Left lobe of liver (tissue), 2 donors: Measurements from ENCODE around the gene BMPR1A. TPM values are rescaled to one million over a fixed set of nuclear protein-coding genes. Genes with fewer than 3 reads are reported as not detected.
"Not testable (repeated sequence)": the region's sequence is repeated elsewhere in the genome, so short reads cannot be mapped to it uniquely, and the experiment has no call there.

Source experiments
- ATAC-seq: fragments of 200-7000 bp; cut with Tn5 transposase; one replicate; pipeline ENCODE4 v1.9.1; 2020; ENCODE audit warnings: mild to moderate bottlenecking, moderate library complexity
- DNase-seq: peaks from one replicate; pipeline ENCODE4 v3.0.0-alpha.2; 2020; ENCODE audit warnings: low spot score
- total RNA-seq: library from RNA; stranded (reverse); gene quantifications from one replicate; pipeline ENCODE4 v1.2.1, GENCODE V29; 2021
- donor health status: DM: no; HTN: no; CAD: no; lungs with moderate emphysema.
- donor health status: DM: no; HTN: yes; CAD: no.

BMPR1A gene
- total RNA-seq, 1 donor from 2014 or later, result 12.6 TPM

- no peak for ATAC-seq
- no peak for DNase-seq
Measured at GRCh38 chr10:86837663-86838062, 81.2 kb downstream of the BMPR1A start.

- no peak for DNase-seq
- ATAC-seq, result no peak
Measured at GRCh38 chr10:86840498-86840897, 84.1 kb downstream of the BMPR1A start.

- DNase-seq, result no peak
- no peak for ATAC-seq
Measured at GRCh38 chr10:86846088-86846487, 89.7 kb downstream of the BMPR1A start.

- no peak for DNase-seq
Measured at GRCh38 chr10:86848747-86849146, 92.3 kb downstream of the BMPR1A start.

GRCh38 chr10:86849181-86849894 is 92.9 kb downstream of the BMPR1A start:
- no peak for DNase-seq
- ATAC-seq, result no peak

More at GRCh38 chr10:86848747-86849146, 92.3 kb downstream of the BMPR1A start:
- no peak for ATAC-seq

- no peak for DNase-seq
- ATAC-seq, result no peak
Measured at GRCh38 chr10:86850481-86850880, 94.1 kb downstream of the BMPR1A start.

- ATAC-seq (no peak), DNase-seq (no peak)
Measured at GRCh38 chr10:86851328-86852207, 95.1 kb downstream of the BMPR1A start.

- not testable (repeated sequence) for ATAC-seq, DNase-seq
Measured at GRCh38 chr10:86853582-86853981, 97.2 kb downstream of the BMPR1A start.

GRCh38 chr10:86855513-86855912 is 99.1 kb downstream of the BMPR1A start:
- no peak for ATAC-seq
- no peak for DNase-seq

- ATAC-seq (no peak), DNase-seq (no peak)
Measured at GRCh38 chr10:86856156-86856555, 99.7 kb downstream of the BMPR1A start.

- ATAC-seq, result no peak
- no peak for DNase-seq
Measured at GRCh38 chr10:86857128-86857721, 100.8 kb downstream of the BMPR1A start.

- ATAC-seq (no peak), DNase-seq (no peak)
Measured at GRCh38 chr10:86858011-86858410, 101.6 kb downstream of the BMPR1A start.

- DNase-seq (no peak), ATAC-seq (no peak)
Measured at GRCh38 chr10:86861351-86861750, 104.9 kb downstream of the BMPR1A start.

- ATAC-seq, result no peak
- no peak for DNase-seq
Measured at GRCh38 chr10:86862373-86862772, 106.0 kb downstream of the BMPR1A start.

- DNase-seq (no peak), ATAC-seq (no peak)
Measured at GRCh38 chr10:86862786-86863483, 106.5 kb downstream of the BMPR1A start.

GRCh38 chr10:86863484-86863842 is 107.0 kb downstream of the BMPR1A start:
- ATAC-seq (no peak), DNase-seq (no peak)

GRCh38 chr10:86865011-86865811 is 108.8 kb downstream of the BMPR1A start:
- DNase-seq, ATAC-seq: not testable (repeated sequence)

GRCh38 chr10:86867149-86867548 is 110.7 kb downstream of the BMPR1A start:
- ATAC-seq (no peak), DNase-seq (no peak)

- DNase-seq (no peak), ATAC-seq (no peak)
Measured at GRCh38 chr10:86868353-86868752, 111.9 kb downstream of the BMPR1A start.

GRCh38 chr10:86870679-86871078 is 114.3 kb downstream of the BMPR1A start:
- no peak for DNase-seq
- ATAC-seq, result no peak
